H4 (cell line): ENCODE results near the gene PELI2. TPM values are rescaled to one million over a fixed set of nuclear protein-coding genes. Genes with fewer than 3 reads are reported as not detected.
A peak's percentile ranks its signal among the peaks of the same experiment; 100 is the strongest.
"Not testable (repeated sequence)": the region's sequence is repeated elsewhere in the genome, so short reads cannot be mapped to it uniquely, and the experiment has no call there.

Experiments
- DNase-seq: peaks from one replicate; pipeline ENCODE4 v3.0.0-alpha.2; 2015; ENCODE audit warnings: low spot score
- total RNA-seq: library from RNA; depleted of rRNA; stranded (reverse); fragments of >200 nt; shearing (Covaris generic); gene quantifications from 2 replicates; pipeline ENCODE4 v1.2.3, GENCODE V29; 2014

The PELI2 gene
- total RNA-seq, 1 experiment from 2014 or later = 5.1 TPM

DNA sequence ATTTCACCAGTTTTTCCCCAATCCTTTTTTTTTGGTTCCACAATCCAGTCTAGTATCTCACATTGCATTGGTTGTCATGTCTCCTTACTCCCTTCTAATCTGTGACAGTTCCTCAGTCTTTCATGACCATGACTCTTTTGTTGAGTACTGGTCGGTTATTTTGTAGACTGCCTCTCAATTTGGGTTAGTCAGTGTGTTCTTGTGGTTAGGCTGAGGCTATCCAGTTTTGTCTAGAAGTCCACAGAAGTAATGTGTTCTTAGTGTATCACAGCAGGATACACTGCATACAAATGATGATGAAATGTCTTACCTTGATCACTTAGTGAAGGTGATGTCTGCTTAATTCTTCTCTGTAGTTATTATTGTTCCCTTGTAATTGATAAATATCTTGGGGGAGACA lies 24.8 kb downstream of the PELI2 start:
- DNase-seq = no peak

DNA sequence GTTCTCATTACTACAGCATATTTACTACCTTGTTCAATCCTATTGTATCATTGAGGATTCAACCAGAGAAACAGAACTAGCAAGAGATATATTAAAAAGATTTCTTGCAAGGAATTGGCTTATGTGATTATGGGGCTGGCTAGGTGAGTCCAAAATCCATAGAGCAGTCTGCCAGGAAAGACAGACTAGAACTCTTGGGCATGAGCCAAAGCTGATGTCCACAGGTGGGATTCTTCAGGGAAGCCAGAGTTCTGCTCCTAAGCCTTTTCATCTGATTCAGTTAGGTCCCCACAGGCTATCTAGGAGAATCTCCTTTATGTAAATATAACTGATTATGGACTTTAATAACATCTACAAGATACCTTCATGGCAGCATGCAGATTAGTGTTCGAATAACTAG lies 26.0 kb downstream of the PELI2 start:
- no peak for DNase-seq

DNA sequence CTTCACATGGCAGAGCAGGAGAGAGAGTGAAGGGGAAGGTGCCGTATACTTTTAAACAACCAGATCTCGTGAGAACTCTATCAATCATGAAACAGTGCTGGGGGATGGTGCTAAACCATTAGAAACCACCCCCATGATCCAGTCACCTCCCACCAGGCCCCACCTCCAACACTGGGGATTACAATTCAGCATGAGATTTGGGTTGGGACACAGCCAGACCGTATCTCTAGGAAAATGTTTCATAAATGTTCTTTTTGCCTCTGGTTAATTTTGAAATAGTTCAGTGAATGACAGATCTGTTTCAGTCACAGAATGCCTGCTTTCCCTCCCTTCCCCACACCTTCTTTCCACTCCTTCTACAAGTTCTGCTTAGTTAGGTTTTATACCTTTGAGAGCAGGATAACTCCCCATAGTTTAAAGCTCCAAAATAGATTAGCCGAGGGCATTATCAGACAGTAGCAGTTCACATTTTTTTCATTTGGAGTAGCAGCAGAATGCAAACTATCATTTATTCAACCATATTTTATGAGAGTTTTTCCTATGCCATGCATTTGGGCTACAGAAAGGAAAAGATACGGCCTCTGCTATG lies 27.1 kb downstream of the PELI2 start:
- no peak for DNase-seq

GRCh38 chr14:56145965-56146364 lies 27.8 kb downstream of the PELI2 start:
- DNase-seq = no peak

DNA sequence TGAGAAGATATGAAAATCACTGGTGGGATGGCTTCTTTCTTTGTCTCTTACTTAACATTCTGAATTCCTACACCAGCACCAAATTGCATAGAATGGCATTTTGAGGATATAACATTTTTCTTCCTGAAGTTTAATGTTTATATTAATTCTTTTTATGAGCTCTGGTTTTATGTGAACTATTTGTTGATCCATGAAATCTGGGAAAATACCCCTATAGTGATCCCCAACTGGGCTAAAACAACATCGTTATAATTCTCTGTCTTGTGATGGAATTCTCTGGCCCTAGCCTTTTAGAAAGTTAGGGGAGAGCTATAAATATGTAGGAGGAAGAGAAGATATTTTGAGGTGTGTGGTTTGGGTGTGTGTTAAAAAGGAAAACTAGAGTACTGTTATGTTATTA lies 29.2 kb downstream of the PELI2 start:
- DNase-seq = no peak

- DNase-seq = no peak
Measured at GRCh38 chr14:56147986-56148901, 30.0 kb downstream of the PELI2 start.

DNA sequence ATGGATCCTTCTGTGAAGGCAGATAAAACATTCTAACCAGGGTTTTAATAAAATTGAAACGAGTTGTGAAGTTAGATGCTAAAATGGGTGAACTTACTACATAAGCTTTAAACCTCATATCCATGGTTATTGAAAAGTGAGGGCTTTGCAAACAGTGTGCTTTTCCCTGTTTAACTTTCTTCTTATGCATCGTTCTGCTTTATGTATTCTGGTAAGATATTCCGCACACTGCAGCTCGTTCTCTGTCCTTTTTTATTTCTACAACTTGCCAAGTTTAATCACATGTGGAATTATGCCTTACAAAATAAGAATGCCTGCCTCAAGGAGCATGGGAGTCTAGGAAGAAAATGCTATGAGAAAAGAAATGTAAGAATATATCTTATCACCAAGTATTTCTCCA lies 30.9 kb downstream of the PELI2 start:
- DNase-seq = no peak

- no peak for DNase-seq
Measured at GRCh38 chr14:56149995-56150394, 31.8 kb downstream of the PELI2 start.

- no peak for DNase-seq
Measured at GRCh38 chr14:56150645-56151345, 32.6 kb downstream of the PELI2 start.

- DNase-seq = no peak
Measured at GRCh38 chr14:56152221-56152620, 34.0 kb downstream of the PELI2 start.

DNA sequence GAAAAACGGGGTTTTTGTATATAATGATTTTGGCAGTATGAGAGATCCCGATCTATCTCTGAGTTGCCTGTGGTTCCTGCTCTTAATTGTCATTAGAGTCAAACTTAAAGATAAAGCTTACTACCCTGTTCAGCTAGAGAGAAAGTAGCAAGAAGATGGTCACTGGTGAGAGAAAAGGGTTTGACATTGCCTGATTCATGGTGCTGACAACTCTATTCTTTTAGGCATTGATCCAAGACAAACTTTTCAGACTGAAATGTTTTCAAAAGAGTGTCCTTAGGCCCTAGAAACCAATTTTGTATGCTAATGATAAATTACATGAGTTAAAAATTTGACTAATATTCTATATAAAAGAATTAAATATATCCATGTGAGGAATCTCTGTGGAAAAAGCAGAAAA lies 35.1 kb downstream of the PELI2 start:
- no peak for DNase-seq

DNA sequence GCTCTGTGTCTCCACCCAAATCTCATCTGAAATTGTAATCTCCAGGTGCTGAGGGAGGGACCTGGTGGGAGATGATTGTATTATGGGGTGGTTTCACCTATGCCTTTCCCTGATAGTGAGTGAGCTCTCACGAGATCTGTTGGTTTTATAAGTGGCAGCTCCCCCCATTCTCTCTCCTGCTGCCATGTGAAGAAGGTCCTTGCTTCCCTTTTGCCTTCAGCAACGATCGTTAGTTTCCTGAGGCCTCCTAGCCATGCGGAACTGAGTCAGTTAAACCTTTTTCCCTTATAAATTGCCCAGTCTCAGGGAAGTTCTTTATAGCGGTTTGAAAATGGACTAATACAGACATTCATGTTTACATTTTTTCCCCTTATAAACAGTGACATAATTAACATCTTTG lies 36.1 kb downstream of the PELI2 start:
- DNase-seq = no peak

DNA sequence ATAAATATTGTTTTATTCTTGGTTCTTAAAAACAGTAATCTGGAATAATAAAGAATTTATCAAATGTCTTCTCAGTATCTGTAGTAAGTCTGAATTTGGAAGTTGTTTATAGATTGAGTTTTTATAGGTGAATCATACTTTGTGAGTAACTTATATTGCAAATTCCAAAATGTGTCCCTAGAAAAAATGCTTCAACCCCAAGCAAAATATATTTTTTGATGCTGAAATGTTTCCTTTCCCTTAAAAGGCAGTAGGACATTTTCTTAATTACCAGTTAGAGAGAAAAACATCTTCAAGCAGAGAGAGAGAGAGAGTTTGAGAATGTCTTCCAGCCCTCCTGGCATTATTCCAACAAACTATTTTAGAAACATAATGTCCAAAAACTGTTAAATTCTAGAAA lies 37.9 kb downstream of the PELI2 start:
- no peak for DNase-seq

DNA sequence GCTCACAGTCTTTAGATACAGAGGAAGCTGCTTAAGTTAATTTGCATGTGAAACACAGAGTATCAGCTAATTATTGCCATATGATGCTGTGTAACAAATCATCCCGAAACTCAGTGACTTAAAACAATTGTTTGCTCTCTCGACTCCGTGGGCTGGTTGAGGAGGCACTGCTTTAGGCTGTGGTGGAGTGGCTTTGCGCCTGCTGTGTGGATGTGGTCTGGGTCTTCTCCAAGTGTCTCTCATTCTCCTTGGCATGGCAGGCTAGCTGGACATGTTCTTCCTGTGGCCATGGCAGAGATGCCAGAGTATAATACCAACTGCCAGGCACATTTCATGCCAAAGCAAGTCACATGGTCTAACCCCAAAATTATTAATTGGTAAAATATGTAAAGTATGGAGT lies 40.9 kb downstream of the PELI2 start:
- no peak for DNase-seq

DNA sequence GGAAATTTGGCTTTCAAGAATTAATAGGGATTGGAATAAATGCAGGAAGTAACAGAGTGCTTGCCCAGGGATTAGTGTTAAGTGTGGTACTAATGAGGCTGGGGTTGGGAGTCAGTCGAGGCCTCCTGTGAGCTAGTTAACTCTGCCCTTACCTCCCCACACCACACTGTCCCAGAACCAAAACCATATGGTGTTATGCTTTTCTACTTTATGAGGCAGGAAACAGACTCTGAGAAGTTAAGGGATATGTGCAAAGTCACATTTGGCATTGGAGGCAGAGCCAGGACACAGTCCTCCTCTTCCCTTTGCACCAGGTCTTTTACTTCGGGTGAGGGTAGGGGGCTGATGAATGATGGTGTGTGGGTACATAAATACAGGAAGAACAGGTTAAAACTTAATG lies 41.9 kb downstream of the PELI2 start:
- DNase-seq = no peak

DNA sequence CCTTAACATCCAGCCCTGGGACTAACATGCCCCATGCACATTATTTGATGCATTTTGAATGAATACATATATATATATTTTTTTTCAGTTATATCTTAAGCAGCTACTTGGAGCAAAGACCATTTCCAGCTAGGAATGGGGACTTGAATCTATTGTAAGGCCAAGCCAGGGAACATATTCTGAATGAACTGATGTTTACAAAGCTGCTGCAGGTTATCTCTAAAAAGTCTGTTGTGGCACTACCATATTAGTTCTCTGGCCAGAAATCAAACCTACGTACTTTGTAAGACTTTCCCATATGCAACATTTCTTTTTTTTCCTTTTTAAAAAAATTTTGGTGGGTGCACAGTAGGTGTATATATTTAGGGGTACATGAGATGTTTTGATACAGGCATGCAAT lies 43.4 kb downstream of the PELI2 start:
- no peak for DNase-seq

GRCh38 chr14:56162476-56162875 lies 44.3 kb downstream of the PELI2 start:
- DNase-seq = no peak

- DNase-seq = not testable (repeated sequence)
Measured at GRCh38 chr14:56166579-56166978, 48.4 kb downstream of the PELI2 start.

- no peak for DNase-seq
Measured at GRCh38 chr14:56168007-56168616, 49.9 kb downstream of the PELI2 start.

- peak; percentile 35 for DNase-seq
Measured at GRCh38 chr14:56170028-56170427, 51.8 kb downstream of the PELI2 start.

DNA sequence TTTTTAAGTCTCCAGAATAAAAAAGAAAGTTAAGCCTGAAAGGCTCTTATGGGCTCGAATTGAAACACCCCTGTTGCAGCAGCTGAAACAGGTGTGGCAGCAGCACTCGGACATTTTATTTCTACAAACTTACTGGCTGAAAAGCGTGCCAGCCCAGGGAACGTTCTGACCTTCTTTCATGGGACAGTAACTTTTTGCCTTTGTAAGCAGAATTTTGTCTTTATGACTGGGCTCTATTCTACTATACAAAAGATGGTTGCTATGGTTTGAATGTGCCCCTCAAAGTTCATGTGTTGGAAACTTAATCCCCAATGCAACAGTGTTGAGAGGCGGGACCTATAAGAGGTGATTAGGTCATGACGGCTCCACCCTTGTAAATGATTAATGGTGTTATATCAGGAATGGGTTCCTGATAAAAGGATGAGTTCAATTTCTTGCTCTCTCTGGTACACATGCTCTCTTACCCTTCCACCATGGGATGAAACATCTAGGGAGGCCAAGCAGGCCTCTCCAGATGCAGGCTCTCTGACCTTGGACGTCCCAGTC lies 52.7 kb downstream of the PELI2 start:
- DNase-seq = no peak

DNA sequence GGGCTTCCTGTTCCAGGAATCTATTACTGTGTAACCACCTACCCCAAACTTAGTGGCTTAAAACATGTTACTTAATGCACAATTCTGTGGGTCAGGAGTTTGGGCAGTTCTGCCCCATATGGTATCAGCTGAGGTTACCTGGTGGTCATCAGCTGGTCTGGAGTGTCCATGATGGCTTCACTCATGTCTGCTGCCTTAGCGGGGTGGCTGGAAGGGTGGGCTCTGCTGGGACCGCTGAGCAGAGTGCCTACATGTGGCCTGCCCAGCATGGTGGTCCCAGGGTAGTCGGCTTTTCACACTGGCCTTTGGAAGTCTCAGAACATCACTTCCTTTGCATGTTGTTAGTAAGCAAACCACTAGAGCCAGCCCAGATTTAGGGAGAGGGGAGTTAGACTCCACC lies 53.9 kb downstream of the PELI2 start:
- DNase-seq = no peak
